H1 (cell line): ENCODE data around the gene SPDYE3. TPM values are rescaled to one million over a fixed set of nuclear protein-coding genes. Genes with fewer than 3 reads are reported as not detected.

ENCODE experiments used
- CTCF ChIA-PET: fragments of 300-600 bp; sonication (Branson Sonifier 250); formaldehyde crosslinking; loops from one replicate; lab custom pipeline; 2021; ENCODE audit not compliant: partially characterized antibody; lab: Charles Lee
- POLR2A ChIA-PET: fragments of 300-600 bp; sonication (Branson Sonifier 250); formaldehyde crosslinking; loops from one replicate; lab custom pipeline; 2021; ENCODE audit warnings: inconsistent platforms; ENCODE audit not compliant: partially characterized antibody; lab: Charles Lee
- DNase-seq, 2 experiments: peaks; one replicate each; pipeline versions ENCODE4 v3.0.0 to v3.0.0-alpha.2; 2010 to 2022; ENCODE audit warnings: low spot score in 2 of 2, low read depth in 1 of 2, mixed read lengths in 1 of 2
- FAIRE-seq: peaks from 2 replicates; lab custom pipeline; 2011; peaks lifted over from hg19 to GRCh38; lab: Jason Lieb, UNC
- H2AFZ ChIP-seq: 2 replicates; pipeline ENCODE4 v1.8.1; 2012; ENCODE audit warnings: low read length, inconsistent platforms
- H2AK5ac ChIP-seq: 2 replicates; pipeline ENCODE4 v1.6.1; 2013; ENCODE audit warnings: low read depth, low read length
- H2BK120ac ChIP-seq: replicated peaks from 2 replicates; pipeline ENCODE3; 2013; ENCODE audit warnings: low read depth, low read length, inconsistent platforms
- H2BK12ac ChIP-seq: 2 replicates; pipeline ENCODE4 v1.6.1; 2013; ENCODE audit warnings: low read depth, low read length
- H2BK15ac ChIP-seq: 2 replicates; pipeline ENCODE4 v1.6.1; 2013; ENCODE audit warnings: low read length
- H2BK20ac ChIP-seq: 2 replicates; pipeline ENCODE4 v1.6.1; 2013; ENCODE audit warnings: low read length
- H2BK5ac ChIP-seq: 2 replicates; pipeline ENCODE4 v1.6.1; 2013; ENCODE audit warnings: low read depth, low read length
- H3K14ac ChIP-seq: 2 replicates; pipeline ENCODE4 v1.6.1; 2013; ENCODE audit warnings: inconsistent platforms; ENCODE audit not compliant: insufficient read length
- H3K18ac ChIP-seq: 2 replicates; pipeline ENCODE4 v1.6.1; 2013; ENCODE audit warnings: low read length; ENCODE audit errors: extremely low read depth
- H3K23ac ChIP-seq: 2 replicates; pipeline ENCODE4 v1.6.1; 2013; ENCODE audit warnings: inconsistent platforms; ENCODE audit not compliant: insufficient read length
- H3K23me2 ChIP-seq: 2 replicates; pipeline ENCODE4 v1.6.1; 2013; ENCODE audit warnings: low read depth, low read length
- H3K27ac ChIP-seq: 2 replicates; pipeline ENCODE4 v1.6.1; 2011; ENCODE audit warnings: low read depth, low read length, inconsistent platforms
- H3K27me3 ChIP-seq, 4 experiments: replicated peaks in 1 of 4; 1 replicate in 1 of 4; 2 replicates in 3 of 4; pipeline versions ENCODE4 v1.6.1 to v1.8.1; 2011 to 2013; ENCODE audit warnings: low read length in 3 of 4, mild to moderate bottlenecking in 3 of 4, inconsistent platforms in 2 of 4, mixed read lengths in 2 of 4, moderate library complexity in 1 of 4; ENCODE audit not compliant: control insufficient read depth in 3 of 4, insufficient read depth in 3 of 4; ENCODE audit errors: extremely low read depth in 1 of 4
- H3K36me3 ChIP-seq, 4 experiments: 2 replicates each; pipeline versions ENCODE4 v1.6.1 to v1.8.1; 2011 to 2013; ENCODE audit warnings: mild to moderate bottlenecking in 4 of 4, low read length in 3 of 4, moderate library complexity in 2 of 4, control low read depth in 1 of 4, inconsistent platforms in 1 of 4; ENCODE audit not compliant: insufficient read depth in 4 of 4, control insufficient read depth in 2 of 4
- H3K4ac ChIP-seq: replicated peaks from 2 replicates; pipeline ENCODE3; 2013; ENCODE audit warnings: low read length, low read depth, mixed read lengths, inconsistent platforms; ENCODE audit not compliant: insufficient read length
- H3K4me1 ChIP-seq, 4 experiments: replicated peaks in 1 of 4; 1 replicate in 1 of 4; 2 replicates in 3 of 4; pipeline versions ENCODE4 v1.6.1 to v1.8.1; 2011 to 2013; ENCODE audit warnings: low read length in 3 of 4, inconsistent platforms in 2 of 4, mixed read lengths in 1 of 4; ENCODE audit not compliant: insufficient read depth in 4 of 4, control insufficient read depth in 3 of 4
- H3K4me2 ChIP-seq, 2 experiments: 2 replicates each; pipeline versions ENCODE4 v1.6.1 to v1.8.1; 2011 to 2013; ENCODE audit warnings: low read depth in 2 of 2, low read length in 2 of 2, control low read depth in 1 of 2, inconsistent platforms in 1 of 2, mild to moderate bottlenecking in 1 of 2; ENCODE audit not compliant: insufficient read depth in 1 of 2
- H3K4me3 ChIP-seq, 4 experiments: fragments of 200-600, 300-600 bp in 1 of 4; sonication (generic), shearing (Covaris generic), sonication (Bioruptor Twin) in 1 of 4; 2 replicates each; pipeline versions ENCODE4 v1.5.1 to v1.8.1; 2011 to 2016; ENCODE audit warnings: low read length in 4 of 4, low read depth in 3 of 4, control low read depth in 2 of 4, inconsistent platforms in 2 of 4, mild to moderate bottlenecking in 2 of 4, mixed read lengths in 1 of 4, moderate library complexity in 1 of 4; ENCODE audit not compliant: insufficient read depth in 2 of 4; ENCODE audit errors: extremely low read depth in 1 of 4
- H3K56ac ChIP-seq: replicated peaks from 2 replicates; pipeline ENCODE3; 2013; ENCODE audit warnings: low read depth, mild to moderate bottlenecking, mixed read lengths, low read length, inconsistent platforms; ENCODE audit not compliant: insufficient read length
- H3K79me1 ChIP-seq: 2 replicates; pipeline ENCODE4 v1.6.1; 2013; ENCODE audit warnings: low read depth, low read length, control low read depth
- H3K79me2 ChIP-seq, 2 experiments: 2 replicates each; pipeline versions ENCODE4 v1.6.1 to v1.8.1; 2012 to 2013; ENCODE audit warnings: low read length in 2 of 2, mild to moderate bottlenecking in 2 of 2, inconsistent platforms in 1 of 2; ENCODE audit not compliant: insufficient read depth in 2 of 2, control insufficient read depth in 1 of 2
- H3K9ac ChIP-seq, 4 experiments: replicated peaks in 1 of 4; 1 replicate in 1 of 4; 2 replicates in 3 of 4; pipeline versions ENCODE4 v1.6.1 to v1.8.1; 2011 to 2013; ENCODE audit warnings: low read depth in 3 of 4, low read length in 3 of 4, control low read depth in 2 of 4, mild to moderate bottlenecking in 2 of 4, moderate library complexity in 2 of 4, inconsistent platforms in 1 of 4; ENCODE audit errors: extremely low read depth in 1 of 4
- H3K9me3 ChIP-seq, 2 experiments: 2 replicates each; pipeline versions ENCODE4 v1.6.1 to v1.8.1; 2012 to 2013; ENCODE audit warnings: mild to moderate bottlenecking in 2 of 2, moderate library complexity in 2 of 2, control low read depth in 1 of 2, inconsistent platforms in 1 of 2, low read depth in 1 of 2, low read length in 1 of 2, mixed read lengths in 1 of 2; ENCODE audit not compliant: insufficient read depth in 2 of 2
- H4K20me1 ChIP-seq, 2 experiments: replicated peaks in 1 of 2; 2 replicates each; pipeline versions ENCODE3 to v1.8.1; 2011 to 2013; ENCODE audit warnings: inconsistent platforms in 2 of 2, low read length in 2 of 2, mild to moderate bottlenecking in 1 of 2; ENCODE audit not compliant: insufficient read depth in 2 of 2, control insufficient read depth in 1 of 2
- H4K5ac ChIP-seq: 2 replicates; pipeline ENCODE4 v1.6.1; 2013; ENCODE audit warnings: low read length, low read depth, mixed read lengths, inconsistent platforms; ENCODE audit not compliant: insufficient read length
- H4K8ac ChIP-seq: 2 replicates; pipeline ENCODE4 v1.8.0; 2013; ENCODE audit warnings: mild to moderate bottlenecking, moderate library complexity, low read length, inconsistent platforms; ENCODE audit not compliant: insufficient read depth; ENCODE audit errors: extremely low read depth
- H4K91ac ChIP-seq: replicated peaks from 2 replicates; pipeline ENCODE3; 2013; ENCODE audit warnings: low read length, mixed read lengths, inconsistent platforms; ENCODE audit not compliant: insufficient read length
- EP300 ChIP-seq, 2 experiments: IDR thresholded peaks; 1 replicate in 1 of 2; 2 replicates in 1 of 2; pipeline ENCODE4 v1.6.1; 2011 to 2012; ENCODE audit warnings: low read depth in 2 of 2, low read length in 2 of 2, mild to moderate bottlenecking in 2 of 2, borderline replicate concordance in 1 of 2, inconsistent platforms in 1 of 2, moderate library complexity in 1 of 2
- WGBS, 2 experiments: shearing (Covaris generic) in 1 of 2; methylation state at CpG; one replicate each; pipeline versions ENCODE4 v1.1.6 to v1.1.7; 2013 to 2015; ENCODE audit warnings: low lambda C conversion rate in 2 of 2, mixed read lengths in 2 of 2, inconsistent platforms in 1 of 2, low coverage in 1 of 2, missing lambda C conversion rate in 1 of 2; ENCODE audit not compliant: insufficient replicate concordance in 2 of 2, insufficient coverage in 1 of 2, insufficient read length in 1 of 2; ENCODE audit errors: extremely low coverage in 1 of 2, missing lambda C conversion rate in 1 of 2; 5-methylcytosine and 5-hydroxymethylcytosine counted together
- polyA plus RNA-seq, 7 experiments: library from polyadenylated mRNA; depleted of rRNA in 3 of 7; stranded (reverse) in 5 of 7; unstranded in 2 of 7; fragments of >200 nt in 5 of 7; fragments of 200-250 nt in 2 of 7; gene quantifications; 1 replicate in 5 of 7; 2 replicates in 1 of 7; 4 replicates in 1 of 7; pipeline versions ENCODE4 v1.2.1 to v1.2.3, GENCODE V29; 2011 to 2013; ENCODE audit warnings: missing spikeins in 2 of 7, mixed read lengths in 2 of 7
- total RNA-seq: library from RNA; stranded (reverse); fragmentation: NEBNext Ultra II Directional; extraction: Animal tissue kit (Norgen Biotek cat#: 25700); gene quantifications from 2 replicates; pipeline ENCODE4 v1.2.1, GENCODE V29; 2021

The SPDYE3 gene
- total and polyA plus RNA-seq, 2 of the 8 experiments (the other 6 are each of a cell fraction or from before 2014, with no cell fraction given), result not detected

- H3K79me2 ChIP-seq, result no peaks in the 10 kb centered on the region
- H3K23ac ChIP-seq, result no peak overlapping the region
- DNase-seq (no peak), FAIRE-seq (no peak)
- no peak overlapping the region for H3K18ac ChIP-seq
- H2BK5ac ChIP-seq, result no peak overlapping the region
- no peaks in the 10 kb centered on the region for H3K4me1 ChIP-seq
- no peak overlapping the region for H2BK20ac ChIP-seq
- 88% methylated on average over 6 of the region's 6 CpGs; no CpG with 5 or more reads in 1 of the 2 experiments for WGBS, 2 experiments
- H2BK15ac ChIP-seq, result no peak overlapping the region
- H3K56ac ChIP-seq, result no peak overlapping the region
- H3K27ac ChIP-seq, result no peak overlapping the region
- peaks cover under 1% of the 10 kb centered on the region; the same call in 1 of the 2 replicates for H3K79me1 ChIP-seq
- H3K27me3 ChIP-seq, result no peaks in the 10 kb centered on the region
- no peak for TF ChIP-seq EP300 (IDR thresholded peaks at IDR 0.05; ENCODE audit: borderline replicate concordance in 1 of 2, low read depth in 2 of 2, low read length in 2 of 2)
- H3K4ac ChIP-seq, result no peak overlapping the region
- no peak overlapping the region for H4K8ac ChIP-seq
- H2AK5ac ChIP-seq, result no peak overlapping the region
- H3K36me3 ChIP-seq, result peaks cover 25 to 77% (median 53%) of the 10 kb centered on the region in 4 experiments
- no peak overlapping the region for H3K4me3 ChIP-seq
- H2BK120ac ChIP-seq, result no peak overlapping the region
- no peak overlapping the region for H3K14ac ChIP-seq
- H3K23me2 ChIP-seq, result no peaks in the 10 kb centered on the region
- H2BK12ac ChIP-seq, result no peak overlapping the region
- H3K9me3 ChIP-seq, result no peaks in the 10 kb centered on the region
- H4K20me1 ChIP-seq, result peaks cover 2 to 12% of the 10 kb centered on the region in 2 experiments
- H4K91ac ChIP-seq, result no peak overlapping the region
- no peak overlapping the region for H4K5ac ChIP-seq
- H2AFZ ChIP-seq, result no peak overlapping the region
- CTCF ChIA-PET, result no interaction called here
- no peak overlapping the region for H3K4me2 ChIP-seq
- no peak overlapping the region; a peak in 1 of 7 replicates for H3K9ac ChIP-seq
- POLR2A ChIA-PET, result interaction anchor here (1.4 kb wide), 1 partner anchor 17 kb away, joined by 3 read pairs; no protein-coding TSS in a partner anchor
Observed at GRCh38 chr7:100349757-100350156, 42.3 kb downstream of the SPDYE3 start.
